DND-41 (cell line): ENCODE data around the gene KLHL8.

Experiments
- ATAC-seq: fragments of 200-7000 bp; cut with Tn5 transposase; 3 replicates; pipeline ENCODE4 v1.9.1; 2021; ENCODE audit warnings: low read depth; ENCODE audit not compliant: insufficient read depth
- DNase-seq: peaks from one replicate; pipeline ENCODE4 v3.0.0-alpha.2; 2020
- H2AFZ ChIP-seq: 2 replicates; pipeline ENCODE4 v1.6.0; 2012; ENCODE audit warnings: low read depth, low read length
- H3K27ac ChIP-seq: 2 replicates; pipeline ENCODE4 v1.5.1; 2012; ENCODE audit warnings: low read length, inconsistent platforms
- H3K27me3 ChIP-seq: fragments of 200-600 bp; sonication (generic); 2 replicates; pipeline ENCODE4 v1.6.0; 2012; ENCODE audit warnings: low read length, mild to moderate bottlenecking, inconsistent platforms; ENCODE audit not compliant: insufficient read depth, poor library complexity
- H3K36me3 ChIP-seq: 2 replicates; pipeline ENCODE4 v1.5.1; 2012; ENCODE audit warnings: low read length, inconsistent platforms; ENCODE audit not compliant: insufficient read depth
- H3K4me1 ChIP-seq: 2 replicates; pipeline ENCODE4 v1.5.1; 2012; ENCODE audit warnings: mild to moderate bottlenecking, low read length; ENCODE audit not compliant: insufficient read depth
- H3K4me2 ChIP-seq: 2 replicates; pipeline ENCODE4 v1.6.0; 2012; ENCODE audit warnings: mild to moderate bottlenecking, moderate library complexity, low read length, inconsistent platforms; ENCODE audit not compliant: insufficient read depth
- H3K4me3 ChIP-seq, 2 experiments: fragments of 200-600 bp in 1 of 2; shearing (Covaris generic) in 1 of 2; 2 replicates each; pipeline ENCODE4 v1.5.1; 2012 to 2016; ENCODE audit warnings: inconsistent platforms in 2 of 2, low read length in 2 of 2, mild to moderate bottlenecking in 2 of 2, low read depth in 1 of 2, moderate library complexity in 1 of 2
- H3K79me2 ChIP-seq: 2 replicates; pipeline ENCODE4 v1.6.0; 2012; ENCODE audit warnings: low read length, inconsistent platforms; ENCODE audit not compliant: insufficient read depth
- H3K9ac ChIP-seq: 2 replicates; pipeline ENCODE4 v1.6.0; 2012; ENCODE audit warnings: low read depth, mild to moderate bottlenecking, inconsistent platforms, low read length, moderate library complexity
- H3K9me3 ChIP-seq: 2 replicates; pipeline ENCODE4 v1.5.1; 2012; ENCODE audit warnings: low read length, moderate library complexity, mild to moderate bottlenecking, inconsistent platforms; ENCODE audit not compliant: insufficient read depth, severe bottlenecking
- H4K20me1 ChIP-seq: 2 replicates; pipeline ENCODE4 v1.6.0; 2012; ENCODE audit warnings: low read length; ENCODE audit not compliant: insufficient read depth
- EZH2 ChIP-seq: IDR thresholded peaks from 3 replicates; pipeline ENCODE4 v1.6.1; 2012; ENCODE audit warnings: borderline replicate concordance, low read depth, mild to moderate bottlenecking, moderate library complexity, low read length, inconsistent platforms; ENCODE audit not compliant: severe bottlenecking
- TF ChIP-seq, protein P1 (sequence below): IDR thresholded peaks from 2 replicates; pipeline ENCODE4 v1.5.1; 2012; ENCODE audit warnings: borderline replicate concordance, low read length, moderate library complexity, mild to moderate bottlenecking; ENCODE audit not compliant: poor library complexity, severe bottlenecking; ENCODE audit errors: extremely low read depth

The KLHL8 gene

DNA sequence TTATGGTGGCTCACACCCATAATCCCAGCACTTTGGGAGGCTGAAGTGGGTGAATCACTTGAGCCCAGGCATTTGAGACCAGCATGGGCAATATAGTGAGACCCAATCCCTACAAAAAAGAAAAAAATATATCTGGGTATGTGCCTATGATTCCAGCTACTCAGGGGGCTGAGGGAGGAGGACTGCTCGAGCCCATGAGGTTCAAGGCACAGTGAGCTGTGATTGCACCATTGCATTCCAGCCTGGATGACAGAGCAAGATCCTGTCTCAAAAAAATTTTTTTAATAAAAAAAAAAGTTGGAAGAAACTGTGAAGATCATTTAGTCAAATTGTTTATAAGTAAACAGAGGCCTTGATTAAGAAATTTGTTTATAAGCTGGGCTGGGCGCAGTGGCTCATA is 39.7 kb downstream of the KLHL8 start:
- Histone ChIP-seq H3K27me3 (no peaks in the 10 kb centered on the region), H3K36me3 (peaks cover 5% of the 10 kb centered on the region; the same call in 1 of the 2 replicates), H2AFZ (no peak overlapping the region), H3K9me3 (no peaks in the 10 kb centered on the region), H3K4me3 (no peak overlapping the region), H3K79me2 (no peaks in the 10 kb centered on the region), H3K4me1 (no peaks in the 10 kb centered on the region), H3K4me2 (no peak overlapping the region), H3K27ac (no peak overlapping the region), H3K9ac (no peak overlapping the region), H4K20me1 (no peaks in the 10 kb centered on the region)
- DNase-seq (no peak), ATAC-seq (no peak)
- no peak for TF ChIP-seq EZH2
- TF ChIP-seq, protein P1, sequence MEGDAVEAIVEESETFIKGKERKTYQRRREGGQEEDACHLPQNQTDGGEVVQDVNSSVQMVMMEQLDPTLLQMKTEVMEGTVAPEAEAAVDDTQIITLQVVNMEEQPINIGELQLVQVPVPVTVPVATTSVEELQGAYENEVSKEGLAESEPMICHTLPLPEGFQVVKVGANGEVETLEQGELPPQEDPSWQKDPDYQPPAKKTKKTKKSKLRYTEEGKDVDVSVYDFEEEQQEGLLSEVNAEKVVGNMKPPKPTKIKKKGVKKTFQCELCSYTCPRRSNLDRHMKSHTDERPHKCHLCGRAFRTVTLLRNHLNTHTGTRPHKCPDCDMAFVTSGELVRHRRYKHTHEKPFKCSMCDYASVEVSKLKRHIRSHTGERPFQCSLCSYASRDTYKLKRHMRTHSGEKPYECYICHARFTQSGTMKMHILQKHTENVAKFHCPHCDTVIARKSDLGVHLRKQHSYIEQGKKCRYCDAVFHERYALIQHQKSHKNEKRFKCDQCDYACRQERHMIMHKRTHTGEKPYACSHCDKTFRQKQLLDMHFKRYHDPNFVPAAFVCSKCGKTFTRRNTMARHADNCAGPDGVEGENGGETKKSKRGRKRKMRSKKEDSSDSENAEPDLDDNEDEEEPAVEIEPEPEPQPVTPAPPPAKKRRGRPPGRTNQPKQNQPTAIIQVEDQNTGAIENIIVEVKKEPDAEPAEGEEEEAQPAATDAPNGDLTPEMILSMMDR = no peak

- ATAC-seq = no peak
- H3K9me3 ChIP-seq = no peaks in the 10 kb centered on the region
- no peak overlapping the region for H3K4me3 ChIP-seq
These were observed 40.7 kb downstream of the KLHL8 start for GRCh38 chr4:87179751-87180150.

GRCh38 chr4:87174672-87175071 is 45.7 kb downstream of the KLHL8 start:
- DNase-seq (no peak), ATAC-seq (no peak)
- H3K27ac ChIP-seq = no peak overlapping the region
- peaks cover 12% of the 10 kb centered on the region; the same call in 1 of the 2 replicates for H3K36me3 ChIP-seq
- H3K9me3 ChIP-seq = no peaks in the 10 kb centered on the region
- no peak overlapping the region for H3K9ac ChIP-seq
- H4K20me1 ChIP-seq = no peaks in the 10 kb centered on the region
- H2AFZ ChIP-seq = no peak overlapping the region
- no peaks in the 10 kb centered on the region for H3K27me3 ChIP-seq
- no peaks in the 10 kb centered on the region for H3K4me1 ChIP-seq
- H3K4me3 ChIP-seq = no peak overlapping the region
- H3K4me2 ChIP-seq = no peak overlapping the region
- H3K79me2 ChIP-seq = no peaks in the 10 kb centered on the region
- no peak for TF ChIP-seq EZH2
- TF ChIP-seq, protein P1 = no peak

More at GRCh38 chr4:87179751-87180150, 40.7 kb downstream of the KLHL8 start:
- no peak overlapping the region for H2AFZ ChIP-seq
- H3K36me3 ChIP-seq = peaks cover 5% of the 10 kb centered on the region; the same call in 1 of the 2 replicates
- H3K4me1 ChIP-seq = no peaks in the 10 kb centered on the region
- H3K9ac ChIP-seq = no peak overlapping the region
- H4K20me1 ChIP-seq = no peaks in the 10 kb centered on the region
- H3K4me2 ChIP-seq = no peak overlapping the region
- H3K27me3 ChIP-seq = no peaks in the 10 kb centered on the region
- no peak for DNase-seq
- TF ChIP-seq EZH2 = no peak
- no peaks in the 10 kb centered on the region for H3K79me2 ChIP-seq
- no peak overlapping the region for H3K27ac ChIP-seq

DNA sequence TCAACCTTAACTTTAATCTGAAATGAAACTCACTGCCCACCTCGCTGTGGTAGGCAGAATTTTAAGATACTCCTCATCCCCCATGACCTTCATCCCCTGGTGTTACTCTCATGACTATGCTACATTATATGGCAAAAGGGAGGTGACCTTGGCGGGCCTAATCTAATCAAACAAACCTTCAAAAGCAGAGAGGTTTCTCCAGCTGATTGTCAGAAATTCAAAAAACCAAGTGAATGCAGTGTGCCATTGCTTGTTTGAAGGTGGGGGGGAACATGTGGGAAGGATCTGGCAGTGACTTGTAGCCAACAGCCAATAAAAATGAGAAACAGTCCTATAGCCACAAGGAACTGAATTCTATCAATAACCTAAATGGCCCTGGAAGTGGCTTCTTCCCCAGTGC is 48.5 kb downstream of the KLHL8 start:
- Histone ChIP-seq H2AFZ (no peak overlapping the region), H3K27me3 (no peaks in the 10 kb centered on the region), H3K4me2 (no peak overlapping the region), H3K36me3 (peaks cover 28% of the 10 kb centered on the region), H4K20me1 (no peaks in the 10 kb centered on the region), H3K4me3 (no peak overlapping the region), H3K9ac (no peak overlapping the region), H3K9me3 (no peaks in the 10 kb centered on the region), H3K79me2 (no peaks in the 10 kb centered on the region), H3K4me1 (no peaks in the 10 kb centered on the region), H3K27ac (no peak overlapping the region)
- TF ChIP-seq, protein P1 = no peak
- no peak for TF ChIP-seq EZH2
- ATAC-seq (no peak), DNase-seq (no peak)
